Measurements from ENCODE around the gene TCP11.

- TF ChIP-seq, protein P1, sequence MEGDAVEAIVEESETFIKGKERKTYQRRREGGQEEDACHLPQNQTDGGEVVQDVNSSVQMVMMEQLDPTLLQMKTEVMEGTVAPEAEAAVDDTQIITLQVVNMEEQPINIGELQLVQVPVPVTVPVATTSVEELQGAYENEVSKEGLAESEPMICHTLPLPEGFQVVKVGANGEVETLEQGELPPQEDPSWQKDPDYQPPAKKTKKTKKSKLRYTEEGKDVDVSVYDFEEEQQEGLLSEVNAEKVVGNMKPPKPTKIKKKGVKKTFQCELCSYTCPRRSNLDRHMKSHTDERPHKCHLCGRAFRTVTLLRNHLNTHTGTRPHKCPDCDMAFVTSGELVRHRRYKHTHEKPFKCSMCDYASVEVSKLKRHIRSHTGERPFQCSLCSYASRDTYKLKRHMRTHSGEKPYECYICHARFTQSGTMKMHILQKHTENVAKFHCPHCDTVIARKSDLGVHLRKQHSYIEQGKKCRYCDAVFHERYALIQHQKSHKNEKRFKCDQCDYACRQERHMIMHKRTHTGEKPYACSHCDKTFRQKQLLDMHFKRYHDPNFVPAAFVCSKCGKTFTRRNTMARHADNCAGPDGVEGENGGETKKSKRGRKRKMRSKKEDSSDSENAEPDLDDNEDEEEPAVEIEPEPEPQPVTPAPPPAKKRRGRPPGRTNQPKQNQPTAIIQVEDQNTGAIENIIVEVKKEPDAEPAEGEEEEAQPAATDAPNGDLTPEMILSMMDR (IDR thresholded peaks at IDR 0.05): no peak
- no peak for TF ChIP-seq POLR2A (IDR thresholded peaks at IDR 0.05)
Observed at GRCh38 chr6:35085359-35086281, 55.5 kb downstream of the TCP11 start.
